ENCODE measurements around the gene RELL2. TPM values are rescaled to one million over a fixed set of nuclear protein-coding genes. Genes with fewer than 3 reads are reported as not detected.

RELL2 gene
- total RNA-seq, result 3.9 and 4.3 TPM in 2 replicates

GRCh38 chr5:141636413-141637122, at the start of gene RELL2, which contains the start of gene HDAC3:
Gene RELL2, plus strand, starts transcription at chr5:141636997. Its CDS starts 1,229 bp downstream, at chr5:141638226.
Gene HDAC3, minus strand, starts transcription at chr5:141636849. Its CDS starts 59 bp downstream, at chr5:141636790.

GRCh38 chr5:141618804-141619554, 17.8 kb upstream of the RELL2 start, which contains the start of gene DIAPH1:
Gene DIAPH1, minus strand, starts transcription at chr5:141619000. Its CDS starts 86 bp downstream, at chr5:141618914.

GRCh38 chr5:141650851-141651727, 14.3 kb downstream of the RELL2 start, which contains the start of gene FCHSD1:
Gene FCHSD1, minus strand, starts transcription at chr5:141651418. Its CDS starts 50 bp downstream, at chr5:141651368.

GRCh38 chr5:141681695-141682641, 45.2 kb downstream of the RELL2 start, which contains the start of gene ARAP3:
Gene ARAP3, minus strand, starts transcription at chr5:141682230. Its CDS starts 1,744 bp downstream, at chr5:141680486.

Other genes starting within 250 kb of the RELL2 start
- gene PCDHGB4, start 249.3 kb upstream of the RELL2 start, total RNA-seq, result 4.9 and 10.1 TPM in 2 replicates
- 0.46 and 0.97 TPM in 2 replicates for gene PCDHGA8, start 244.4 kb upstream of the RELL2 start, total RNA-seq
- 6.1 and 9.1 TPM in 2 replicates for gene PCDHGB5, start 239.1 kb upstream of the RELL2 start, total RNA-seq
- gene PCDHGA9, start 234.2 kb upstream of the RELL2 start, total RNA-seq, result 0.76 and 0.97 TPM in 2 replicates
- 0.97 and 1.1 TPM in 2 replicates for gene PCDHGB6, start 229.0 kb upstream of the RELL2 start, total RNA-seq
- gene PCDHGA10, start 224.0 kb upstream of the RELL2 start, total RNA-seq, result 2.3 TPM in 2 replicates
- 2.9 and 3.3 TPM in 2 replicates for gene PCDHGB7, start 219.3 kb upstream of the RELL2 start, total RNA-seq
- 5.3 and 5.8 TPM in 2 replicates for gene PCDHGA11, start 215.9 kb upstream of the RELL2 start, total RNA-seq
- gene PCDHGA12, start 206.5 kb upstream of the RELL2 start, total RNA-seq, result 5.2 and 5.9 TPM in 2 replicates
- gene PCDHGC3, start 161.0 kb upstream of the RELL2 start, total RNA-seq, result 6.5 and 7.8 TPM in 2 replicates
- 0.32 and 0.46 TPM in 2 replicates for gene PCDHGC4, start 152.0 kb upstream of the RELL2 start, total RNA-seq
- gene PCDHGC5, start 147.9 kb upstream of the RELL2 start, total RNA-seq, result 0.32 TPM in 1 of 2 replicates, not detected in the other
- gene DIAPH1, start 18.0 kb upstream of the RELL2 start, total RNA-seq, result 23.7 and 36.1 TPM in 2 replicates
- gene HDAC3, start 148 bp upstream of the RELL2 start, total RNA-seq, result 50.3 and 56.1 TPM in 2 replicates
- gene FCHSD1, start 14.4 kb downstream of the RELL2 start, total RNA-seq, result 21.1 and 26.6 TPM in 2 replicates
- gene ARAP3, start 45.2 kb downstream of the RELL2 start, total RNA-seq, result 28.4 and 55.2 TPM in 2 replicates
- gene PCDH1, start 241.4 kb downstream of the RELL2 start, total RNA-seq, result 144 and 266 TPM in 2 replicates